Stimulated activated memory B cell treated with anti-CD40 and anti-IgM and Interleukin-4, amounts not matched to agents 10 μg/mL and 1 μg/mL and 100 μg/mL, for 72 hours (primary cell): Measurements from ENCODE around the gene TBC1D22A.
"Not testable (repeated sequence)": the region's sequence is repeated elsewhere in the genome, so short reads cannot be mapped to it uniquely, and the experiment has no call there.

Source experiments
- ATAC-seq: fragments of 150-1000 bp; cut with Tn5 transposase; 2 replicates; pipeline ENCODE4 v1.10.0; 2021
- H3K27ac Mint-ChIP-seq: one replicate; pipeline ENCODE4 v1.8.0; 2022; ENCODE audit warnings: mild to moderate bottlenecking, mixed read lengths
- H3K27me3 Mint-ChIP-seq: one replicate; pipeline ENCODE4 v1.8.0; 2022; ENCODE audit warnings: mixed read lengths
- H3K36me3 Mint-ChIP-seq: one replicate; pipeline ENCODE4 v1.8.0; 2022; ENCODE audit warnings: mixed read lengths
- H3K4me1 Mint-ChIP-seq: one replicate; pipeline ENCODE4 v1.8.0; 2022; ENCODE audit warnings: mixed read lengths
- H3K4me3 Mint-ChIP-seq: one replicate; pipeline ENCODE4 v1.8.0; 2022; ENCODE audit warnings: mild to moderate bottlenecking, moderate library complexity, mixed read lengths
- H3K9me3 Mint-ChIP-seq: one replicate; pipeline ENCODE4 v1.8.0; 2022; ENCODE audit warnings: mixed read lengths

TBC1D22A gene

DNA sequence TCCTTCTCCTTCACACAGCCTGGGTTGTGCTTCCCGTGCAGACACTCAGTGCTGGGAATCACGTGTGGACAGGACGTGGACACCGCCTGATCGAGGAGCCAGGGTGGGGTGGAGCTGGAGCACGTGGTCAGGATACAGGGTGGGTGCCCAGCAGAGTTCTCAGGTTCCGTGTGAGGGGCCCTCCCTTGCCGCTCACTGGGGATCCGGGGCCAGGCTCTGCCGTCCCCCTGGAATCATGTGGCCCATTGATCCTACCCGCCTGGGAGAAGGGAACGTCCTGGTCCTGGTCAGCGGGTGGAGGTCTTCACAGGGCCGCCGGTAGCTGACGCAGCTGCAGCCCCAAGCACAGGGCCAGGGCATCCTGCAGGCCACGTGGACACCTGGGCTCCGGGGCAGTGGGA lies 397.7 kb downstream of the TBC1D22A start:
- ATAC-seq, result no peak
- Mint-ChIP-seq H3K4me3 (no peak overlapping the region), H3K9me3 (no peaks in the 10 kb centered on the region), H3K4me1 (peaks cover 8% of the 10 kb centered on the region), H3K36me3 (peaks cover 31% of the 10 kb centered on the region), H3K27me3 (no peaks in the 10 kb centered on the region), H3K27ac (no peak overlapping the region)

DNA sequence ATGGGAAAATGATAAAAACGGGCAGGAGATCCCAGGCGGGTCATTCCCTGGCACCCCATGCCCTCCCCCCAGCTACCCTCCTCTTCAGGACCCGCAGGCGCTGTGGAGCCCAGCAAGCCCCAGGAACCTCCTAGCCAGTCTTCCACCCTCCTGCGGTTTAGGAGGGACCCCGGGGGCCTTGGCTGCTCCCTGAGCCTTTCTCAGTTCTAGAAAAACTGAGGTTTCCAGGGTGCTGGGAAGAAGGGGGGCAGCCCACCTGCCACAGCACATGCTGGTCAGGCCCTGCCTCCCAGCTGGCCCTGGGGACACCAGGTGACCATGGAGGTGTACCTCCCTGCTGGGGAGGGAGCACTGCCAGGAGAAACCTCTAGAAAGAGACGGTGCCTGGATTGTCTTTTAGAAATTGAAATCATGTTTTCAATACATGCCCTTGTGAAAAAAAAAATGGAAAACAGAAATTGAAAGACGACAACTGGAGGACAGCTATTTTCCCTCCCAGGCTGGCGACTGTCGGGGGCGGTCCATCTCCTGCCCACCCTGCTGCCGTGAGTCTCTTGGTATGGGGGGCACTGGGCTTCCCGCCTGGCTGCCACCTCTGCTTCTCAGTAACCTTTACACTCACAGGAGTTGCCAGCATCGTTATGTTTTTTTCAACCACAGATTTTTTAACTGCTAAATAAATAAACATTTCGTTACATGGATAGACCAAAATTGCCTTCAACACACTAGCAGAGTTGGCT lies 398.5 kb downstream of the TBC1D22A start:
- peaks cover 36% of the 10 kb centered on the region for H3K36me3 Mint-ChIP-seq
- no peak for ATAC-seq
- no peak overlapping the region for H3K27ac Mint-ChIP-seq
- H3K4me3 Mint-ChIP-seq, result no peak overlapping the region
- no peaks in the 10 kb centered on the region for H3K27me3 Mint-ChIP-seq
- H3K4me1 Mint-ChIP-seq, result peaks cover 12% of the 10 kb centered on the region
- no peaks in the 10 kb centered on the region for H3K9me3 Mint-ChIP-seq

DNA sequence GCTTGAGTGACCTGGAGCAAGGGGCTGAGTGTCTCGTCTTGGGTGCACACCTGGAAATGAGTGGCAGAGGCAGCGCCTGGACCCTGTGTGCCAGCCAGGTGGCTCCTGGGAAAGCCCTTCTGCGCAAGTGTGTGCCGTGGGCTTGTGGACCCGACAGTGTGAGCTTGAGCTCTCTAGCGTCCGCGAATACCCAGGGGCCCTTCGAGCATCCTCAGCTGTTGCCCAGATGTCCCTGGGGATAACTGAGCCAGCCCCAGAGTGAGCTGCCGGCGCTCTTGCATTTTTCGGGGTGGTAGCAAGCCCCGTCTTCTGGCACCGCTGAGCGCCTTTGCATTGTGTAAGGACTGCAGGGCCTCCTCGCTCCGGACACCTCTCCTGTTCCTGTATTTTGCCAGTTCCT lies 399.2 kb downstream of the TBC1D22A start:
- Mint-ChIP-seq H3K36me3 (peaks cover 43% of the 10 kb centered on the region), H3K27me3 (no peaks in the 10 kb centered on the region), H3K9me3 (no peaks in the 10 kb centered on the region), H3K4me1 (peaks cover 12% of the 10 kb centered on the region), H3K4me3 (no peak overlapping the region), H3K27ac (no peak overlapping the region)
- ATAC-seq, result no peak

DNA sequence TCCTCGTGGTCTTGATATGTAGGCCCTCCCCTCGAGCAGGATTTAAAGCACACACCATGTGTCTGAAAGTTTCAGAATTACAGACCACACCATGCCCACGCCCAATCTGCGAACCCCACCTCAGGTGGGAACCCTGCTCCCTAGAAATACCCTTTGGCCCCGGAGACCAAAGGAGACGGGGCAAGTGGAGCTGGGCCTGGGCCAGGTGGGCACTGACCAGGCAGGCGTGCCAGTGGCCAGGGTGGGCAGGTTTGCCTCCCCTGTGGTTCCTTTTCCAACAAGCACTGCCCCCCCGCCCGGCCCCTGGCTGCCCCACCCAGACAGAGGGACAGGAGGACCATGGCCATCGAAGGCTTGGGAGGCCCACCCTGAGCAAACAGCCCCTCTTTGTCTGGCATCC lies 400.4 kb downstream of the TBC1D22A start:
- Mint-ChIP-seq H3K27ac (no peak overlapping the region), H3K36me3 (peaks cover 46% of the 10 kb centered on the region), H3K4me3 (no peak overlapping the region), H3K9me3 (no peaks in the 10 kb centered on the region), H3K27me3 (no peaks in the 10 kb centered on the region), H3K4me1 (peaks cover 12% of the 10 kb centered on the region)
- no peak for ATAC-seq

- Mint-ChIP-seq H3K9me3 (no peaks in the 10 kb centered on the region), H3K36me3 (peaks cover 51% of the 10 kb centered on the region), H3K4me3 (no peak overlapping the region), H3K27ac (no peak overlapping the region), H3K4me1 (peaks cover 12% of the 10 kb centered on the region), H3K27me3 (no peaks in the 10 kb centered on the region)
- no peak for ATAC-seq
These were observed 401.0 kb downstream of the TBC1D22A start for GRCh38 chr22:47163481-47163855.

DNA sequence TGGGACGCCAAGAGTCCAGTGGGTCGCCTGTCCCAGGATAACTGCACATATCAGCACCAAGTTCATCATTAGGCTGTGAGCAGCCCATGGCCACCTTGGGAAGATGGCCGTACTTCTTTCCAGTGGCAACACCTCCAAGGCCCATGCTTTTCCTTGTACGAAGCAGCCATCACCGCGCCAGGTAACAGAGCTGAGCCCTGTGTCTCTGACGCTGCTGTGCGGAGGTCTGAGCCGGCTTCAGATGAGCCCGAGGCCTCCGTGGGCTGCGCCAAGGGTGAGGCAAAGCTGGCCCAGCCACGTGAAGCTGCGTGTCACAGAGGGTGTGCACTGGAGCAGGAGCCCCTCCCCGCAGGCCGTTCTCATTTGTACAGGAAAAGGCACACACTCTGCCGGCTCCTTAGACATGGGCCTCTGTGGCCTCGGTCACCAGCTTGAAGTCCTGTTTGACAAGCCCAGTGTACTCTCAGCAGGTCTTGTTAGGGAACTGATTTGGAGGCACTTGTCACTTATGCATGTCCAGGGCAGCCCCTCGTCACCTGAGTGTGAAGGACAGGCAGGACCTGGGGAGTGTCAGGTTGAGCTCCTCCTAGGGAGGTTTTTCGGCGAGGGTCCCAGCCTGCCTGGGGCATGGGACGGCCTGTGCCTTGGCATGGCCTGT lies 401.5 kb downstream of the TBC1D22A start:
- H3K9me3 Mint-ChIP-seq, result no peaks in the 10 kb centered on the region
- H3K4me1 Mint-ChIP-seq, result peaks cover 12% of the 10 kb centered on the region
- no peaks in the 10 kb centered on the region for H3K27me3 Mint-ChIP-seq
- peaks cover 52% of the 10 kb centered on the region for H3K36me3 Mint-ChIP-seq
- ATAC-seq, result no peak
- H3K27ac Mint-ChIP-seq, result no peak overlapping the region
- no peak overlapping the region for H3K4me3 Mint-ChIP-seq

- H3K27me3 Mint-ChIP-seq, result no peaks in the 10 kb centered on the region
- H3K9me3 Mint-ChIP-seq, result no peaks in the 10 kb centered on the region
- H3K4me1 Mint-ChIP-seq, result peaks cover 12% of the 10 kb centered on the region
- peaks cover 60% of the 10 kb centered on the region for H3K36me3 Mint-ChIP-seq
- no peak for ATAC-seq
- no peak overlapping the region for H3K4me3 Mint-ChIP-seq
- no peak overlapping the region for H3K27ac Mint-ChIP-seq
These were observed 402.3 kb downstream of the TBC1D22A start for GRCh38 chr22:47164514-47165337.

DNA sequence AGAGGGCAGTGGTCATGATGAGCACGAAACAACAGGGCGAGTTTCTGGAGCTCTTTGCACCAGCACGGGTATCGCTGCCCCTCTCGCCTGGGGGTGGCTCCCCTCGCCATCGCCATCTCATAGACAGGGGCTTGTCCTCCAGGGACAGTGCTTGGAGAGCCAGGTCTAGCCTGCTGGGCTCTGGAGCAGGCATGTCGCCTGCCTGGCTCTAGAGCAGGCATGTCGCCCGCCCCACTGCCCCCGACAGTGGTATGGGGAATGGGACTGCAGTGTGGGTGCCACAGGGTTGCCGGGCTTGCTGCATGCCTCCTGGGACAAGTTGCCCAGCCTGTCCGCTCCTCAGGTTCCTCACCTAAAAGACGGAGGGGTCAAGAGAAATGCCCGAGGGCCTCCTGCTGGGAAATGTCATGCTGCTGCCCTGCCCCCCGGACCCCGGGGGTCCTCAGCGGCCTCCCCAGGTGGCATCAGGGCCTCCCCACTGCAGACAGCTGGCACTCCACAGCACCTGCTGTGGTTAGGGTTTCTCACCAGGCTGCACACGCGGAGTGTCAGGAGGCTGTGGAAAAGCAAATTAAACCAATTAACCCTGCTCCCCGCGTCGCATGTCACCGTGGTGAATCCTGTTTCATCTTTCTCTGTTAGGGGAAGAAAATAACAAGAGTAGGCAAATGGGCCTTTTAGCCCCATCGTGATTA lies 403.0 kb downstream of the TBC1D22A start:
- Mint-ChIP-seq H3K27me3 (no peaks in the 10 kb centered on the region), H3K36me3 (peaks cover 67% of the 10 kb centered on the region), H3K9me3 (no peaks in the 10 kb centered on the region), H3K4me3 (no peak overlapping the region), H3K27ac (no peak overlapping the region), H3K4me1 (peaks cover 12% of the 10 kb centered on the region)
- no peak for ATAC-seq

- Mint-ChIP-seq H3K4me1 (peaks cover 12% of the 10 kb centered on the region), H3K27me3 (no peaks in the 10 kb centered on the region), H3K4me3 (no peak overlapping the region), H3K9me3 (no peaks in the 10 kb centered on the region), H3K27ac (no peak overlapping the region), H3K36me3 (peaks cover 68% of the 10 kb centered on the region)
- no peak for ATAC-seq
These were observed 403.6 kb downstream of the TBC1D22A start for GRCh38 chr22:47166033-47166404.

DNA sequence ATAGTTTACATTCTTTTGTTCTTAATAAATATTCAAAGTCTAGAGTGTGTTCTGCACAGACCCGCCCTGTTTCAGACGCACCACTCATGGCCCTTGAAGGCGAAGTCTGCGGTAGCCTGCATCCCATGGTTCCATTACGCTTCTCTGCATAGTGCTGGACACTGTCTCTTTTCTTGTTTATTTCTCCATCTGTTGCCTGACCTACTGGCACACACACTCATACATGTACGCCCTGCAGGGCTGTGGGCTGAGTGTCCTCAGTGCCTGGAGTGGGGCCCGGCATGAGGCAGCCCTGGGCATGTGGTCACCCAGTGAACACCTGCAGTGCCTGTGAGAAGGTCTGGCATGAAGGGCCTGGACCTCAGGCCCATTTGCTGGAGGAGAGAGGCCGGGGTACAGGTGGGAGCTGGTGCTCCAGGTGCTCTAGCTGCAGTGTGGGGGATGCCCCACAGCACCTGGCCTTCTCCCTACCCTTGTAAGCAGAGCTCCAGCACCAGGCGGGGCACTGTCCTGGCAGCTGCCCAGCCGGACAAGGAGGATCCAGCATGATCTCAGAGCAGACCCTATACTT lies 404.1 kb downstream of the TBC1D22A start:
- no peak for ATAC-seq
- H3K9me3 Mint-ChIP-seq, result no peaks in the 10 kb centered on the region

DNA sequence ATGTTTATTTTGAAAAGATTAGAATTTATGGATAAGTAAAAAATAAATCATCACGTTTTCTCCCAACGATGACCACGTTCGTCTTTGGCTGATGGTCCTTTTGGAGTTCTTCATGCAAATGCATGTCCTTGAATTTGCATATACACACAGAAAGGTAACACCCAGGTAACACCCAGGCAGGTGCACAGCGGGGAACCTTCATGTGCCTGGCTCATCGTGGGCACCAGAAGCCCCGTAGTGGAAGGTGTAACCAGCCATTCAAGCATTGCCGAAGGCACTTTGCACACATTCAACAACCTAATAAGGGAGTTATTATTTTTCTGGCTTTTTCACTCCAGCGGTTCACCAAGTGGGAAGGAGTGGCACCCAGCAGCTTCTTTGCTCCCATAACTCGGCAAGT lies 404.6 kb downstream of the TBC1D22A start:
- no peak for ATAC-seq
- Mint-ChIP-seq H3K9me3 (no peaks in the 10 kb centered on the region), H3K36me3 (peaks cover 76% of the 10 kb centered on the region), H3K4me3 (no peak overlapping the region), H3K4me1 (peaks cover 12% of the 10 kb centered on the region), H3K27me3 (no peaks in the 10 kb centered on the region), H3K27ac (no peak overlapping the region)

More for the DNA sequence above, 404.1 kb downstream of the TBC1D22A start:
- Mint-ChIP-seq H3K4me3 (no peak overlapping the region), H3K36me3 (peaks cover 72% of the 10 kb centered on the region), H3K4me1 (peaks cover 12% of the 10 kb centered on the region), H3K27ac (no peak overlapping the region), H3K27me3 (no peaks in the 10 kb centered on the region)

GRCh38 chr22:47167921-47168320 lies 405.5 kb downstream of the TBC1D22A start:
- H3K27me3 Mint-ChIP-seq, ATAC-seq, H3K9me3 Mint-ChIP-seq, H3K27ac Mint-ChIP-seq, H3K4me3 Mint-ChIP-seq: not testable (repeated sequence)
- Mint-ChIP-seq H3K4me1 (peaks cover 12% of the 10 kb centered on the region), H3K36me3 (peaks cover 77% of the 10 kb centered on the region)

DNA sequence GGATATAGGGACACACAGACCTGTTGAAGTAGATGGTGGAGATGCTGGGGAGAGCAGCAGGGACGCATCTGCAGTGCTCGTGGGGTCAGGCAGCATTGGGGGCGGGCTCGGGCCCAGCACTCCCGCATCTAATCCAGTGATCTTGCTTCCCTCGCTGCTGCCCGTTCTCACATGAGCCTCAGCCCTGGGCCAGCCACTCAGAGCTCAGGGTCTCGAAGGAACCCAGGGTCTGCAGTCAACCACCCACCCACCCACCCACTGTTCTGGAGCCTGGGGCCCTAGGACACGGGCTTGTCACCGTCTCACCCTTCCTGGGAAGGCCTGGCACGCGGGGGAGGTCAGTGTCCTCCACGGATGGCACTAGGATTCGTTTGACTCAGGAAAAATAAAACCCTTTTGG lies 406.0 kb downstream of the TBC1D22A start:
- Mint-ChIP-seq H3K27me3 (no peaks in the 10 kb centered on the region), H3K27ac (no peak overlapping the region), H3K36me3 (peaks cover 76% of the 10 kb centered on the region), H3K4me3 (no peak overlapping the region), H3K4me1 (peaks cover 12% of the 10 kb centered on the region), H3K9me3 (no peaks in the 10 kb centered on the region)
- ATAC-seq, result no peak

GRCh38 chr22:47168900-47169800 lies 406.7 kb downstream of the TBC1D22A start:
- peaks cover 81% of the 10 kb centered on the region for H3K36me3 Mint-ChIP-seq
- peaks cover 12% of the 10 kb centered on the region for H3K4me1 Mint-ChIP-seq
- no peaks in the 10 kb centered on the region for H3K27me3 Mint-ChIP-seq
- H3K27ac Mint-ChIP-seq, result no peak overlapping the region
- no peak overlapping the region for H3K4me3 Mint-ChIP-seq
- no peak for ATAC-seq
- H3K9me3 Mint-ChIP-seq, result no peaks in the 10 kb centered on the region
